ENCODE results near the gene PARVG. TPM values are rescaled to one million over a fixed set of nuclear protein-coding genes. Genes with fewer than 3 reads are reported as not detected.

Gene PARVG
- total RNA-seq, 1 experiment from 2014 or later = 0.23 TPM

- H3K4me3 Mint-ChIP-seq (ENCODE audit: unreplicated experiment) = no peak overlapping the region
- TF ChIP-seq CTCF (IDR thresholded peaks at IDR 0.05; ENCODE audit: unreplicated experiment) = no peak
- no peaks in the 10 kb centered on the region for H3K27me3 Mint-ChIP-seq (ENCODE audit: insufficient read depth, unreplicated experiment)
- intact Hi-C loops (cut with micrococcal nuclease) = no loop called here
- CTCF ChIA-PET = no interaction called here
- POLR2A ChIA-PET = no interaction called here
- no peaks in the 10 kb centered on the region for H3K4me1 Mint-ChIP-seq (ENCODE audit: insufficient read depth, unreplicated experiment)
- no TSS peak for BruUV-seq (replicated peaks)
- H3K27ac Mint-ChIP-seq (ENCODE audit: low read depth, unreplicated experiment) = no peak overlapping the region
- peaks cover 6% of the 10 kb centered on the region for H3K36me3 Mint-ChIP-seq (ENCODE audit: insufficient read depth, unreplicated experiment)
- H3K9me3 Mint-ChIP-seq (ENCODE audit: unreplicated experiment) = no peaks in the 10 kb centered on the region
- DNase-seq (ENCODE audit: unreplicated experiment) = no peak
These were observed 37.1 kb upstream of the PARVG start for GRCh38 chr22:44143579-44143978.

- no peak for DNase-seq (ENCODE audit: unreplicated experiment)
- intact Hi-C loops (cut with micrococcal nuclease) = no loop called here
- no peaks in the 10 kb centered on the region for H3K9me3 Mint-ChIP-seq (ENCODE audit: unreplicated experiment)
- no peak for TF ChIP-seq CTCF (IDR thresholded peaks at IDR 0.05; ENCODE audit: unreplicated experiment)
- POLR2A ChIA-PET = no interaction called here
- H3K27ac Mint-ChIP-seq (ENCODE audit: low read depth, unreplicated experiment) = no peak overlapping the region
- no peaks in the 10 kb centered on the region for H3K27me3 Mint-ChIP-seq (ENCODE audit: insufficient read depth, unreplicated experiment)
- BruUV-seq (replicated peaks) = no TSS peak
- H3K4me3 Mint-ChIP-seq (ENCODE audit: unreplicated experiment) = no peak overlapping the region
- CTCF ChIA-PET = interaction anchor here (0.6 kb wide), 1 partner anchor 326 kb away, joined by 3 read pairs; no protein-coding TSS in a partner anchor
- H3K36me3 Mint-ChIP-seq (ENCODE audit: insufficient read depth, unreplicated experiment) = peaks cover 6% of the 10 kb centered on the region
- H3K4me1 Mint-ChIP-seq (ENCODE audit: insufficient read depth, unreplicated experiment) = no peaks in the 10 kb centered on the region
These were observed 36.6 kb upstream of the PARVG start for GRCh38 chr22:44144046-44144569.

- intact Hi-C loops (cut with micrococcal nuclease) = no loop called here
- Mint-ChIP-seq H3K36me3 (ENCODE audit: insufficient read depth, unreplicated experiment) (no peaks in the 10 kb centered on the region), H3K27me3 (ENCODE audit: insufficient read depth, unreplicated experiment) (no peaks in the 10 kb centered on the region), H3K4me3 (ENCODE audit: unreplicated experiment) (no peak overlapping the region), H3K27ac (ENCODE audit: low read depth, unreplicated experiment) (no peak overlapping the region), H3K4me1 (ENCODE audit: insufficient read depth, unreplicated experiment) (no peaks in the 10 kb centered on the region), H3K9me3 (ENCODE audit: unreplicated experiment) (no peaks in the 10 kb centered on the region)
- ChIA-PET POLR2A (no interaction called here), CTCF (no interaction called here)
- TF ChIP-seq CTCF (IDR thresholded peaks at IDR 0.05; ENCODE audit: unreplicated experiment) = no peak
- BruUV-seq (replicated peaks) = no TSS peak
- no peak for DNase-seq (ENCODE audit: unreplicated experiment)
These were observed 35.2 kb upstream of the PARVG start for GRCh38 chr22:44145544-44145943.

GRCh38 chr22:44146088-44146861 is 34.5 kb upstream of the PARVG start:
- no peaks in the 10 kb centered on the region for H3K9me3 Mint-ChIP-seq (ENCODE audit: unreplicated experiment)
- H3K27ac Mint-ChIP-seq (ENCODE audit: low read depth, unreplicated experiment) = no peak overlapping the region
- ChIA-PET CTCF (no interaction called here), POLR2A (no interaction called here)
- TF ChIP-seq CTCF (IDR thresholded peaks at IDR 0.05; ENCODE audit: unreplicated experiment) = no peak
- intact Hi-C loops (cut with micrococcal nuclease) = no loop called here
- H3K27me3 Mint-ChIP-seq (ENCODE audit: insufficient read depth, unreplicated experiment) = no peaks in the 10 kb centered on the region
- H3K4me3 Mint-ChIP-seq (ENCODE audit: unreplicated experiment) = no peak overlapping the region
- no TSS peak for BruUV-seq (replicated peaks)
- DNase-seq (ENCODE audit: unreplicated experiment) = no peak
- no peaks in the 10 kb centered on the region for H3K4me1 Mint-ChIP-seq (ENCODE audit: insufficient read depth, unreplicated experiment)
- no peaks in the 10 kb centered on the region for H3K36me3 Mint-ChIP-seq (ENCODE audit: insufficient read depth, unreplicated experiment)

Measured in MCF 10A (cell line).